Activated T-helper 17 cell treated with anti-CD3 and anti-CD28 coated beads, Interleukin-2, amount 50 U/mL, for 72 hours (primary cell): ENCODE results near the gene NDUFS7. TPM values are rescaled to one million over a fixed set of nuclear protein-coding genes. Genes with fewer than 3 reads are reported as not detected.

ENCODE experiments used
- ATAC-seq: fragments of 150-1000 bp; cut with Tn5 transposase; replicated peaks from 2 replicates; pipeline ENCODE4 v1.10.0; 2021; ENCODE audit warnings: mild to moderate bottlenecking, moderate library complexity
- H3K27ac Mint-ChIP-seq: one replicate; pipeline ENCODE4 v1.8.0; 2022; ENCODE audit warnings: mixed read lengths
- H3K27me3 Mint-ChIP-seq: one replicate; pipeline ENCODE4 v1.8.0; 2022; ENCODE audit warnings: mixed read lengths
- H3K36me3 Mint-ChIP-seq: one replicate; pipeline ENCODE4 v1.8.0; 2022; ENCODE audit warnings: low read depth, mild to moderate bottlenecking, mixed read lengths
- H3K4me1 Mint-ChIP-seq: one replicate; pipeline ENCODE4 v1.8.0; 2022; ENCODE audit warnings: mixed read lengths
- H3K4me3 Mint-ChIP-seq: one replicate; pipeline ENCODE4 v1.8.0; 2022; ENCODE audit warnings: mild to moderate bottlenecking, mixed read lengths
- H3K9me3 Mint-ChIP-seq: one replicate; pipeline ENCODE4 v1.8.0; 2022; ENCODE audit warnings: mixed read lengths
- total RNA-seq, 2 donors: library from RNA; stranded (reverse); gene quantifications; one replicate each; pipeline ENCODE4 v1.2.3, GENCODE V29; 2022

Gene NDUFS7
- total RNA-seq, 2 donors from 2014 or later = 51.5 to 87.9 TPM

DNA sequence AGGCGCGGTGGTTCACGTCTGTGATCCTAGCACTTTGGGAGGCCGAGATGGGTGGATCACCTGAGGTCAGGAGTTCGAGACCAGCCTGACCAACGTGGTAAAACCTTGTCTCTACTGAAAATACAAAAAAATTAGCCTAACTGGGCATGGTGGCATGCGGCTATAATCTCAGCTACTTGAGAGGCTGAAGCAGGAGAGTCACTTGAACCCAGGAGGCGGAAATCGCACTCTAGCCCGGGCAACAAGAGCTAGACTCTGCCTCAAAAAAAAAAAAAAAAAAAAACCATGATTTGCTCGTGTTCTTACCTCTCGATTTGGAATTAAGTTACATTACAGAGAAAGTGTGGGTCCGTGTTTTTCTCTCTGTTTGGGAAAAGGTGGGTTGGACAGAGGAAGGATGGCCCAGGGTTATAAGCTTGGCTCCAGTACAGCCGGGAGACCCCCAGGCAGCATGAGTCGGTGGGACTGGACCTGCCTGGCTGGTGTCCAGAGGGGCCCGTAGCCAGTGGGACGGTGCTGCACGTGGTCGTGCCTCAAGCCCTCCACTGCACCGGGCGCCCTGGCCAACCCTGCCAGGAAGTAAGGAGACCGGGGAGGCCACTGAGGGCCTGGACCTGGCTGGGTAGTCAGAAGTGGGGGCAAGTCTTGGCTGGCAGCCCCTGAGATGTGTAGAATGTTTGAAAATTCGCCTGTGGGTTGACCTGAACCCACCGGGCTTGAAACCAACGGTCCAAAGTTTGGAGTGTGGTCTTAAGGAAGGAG, 58.2 kb downstream of the NDUFS7 start:
- Mint-ChIP-seq H3K9me3 (no peaks in the 10 kb centered on the region), H3K4me1 (no peaks in the 10 kb centered on the region), H3K4me3 (peak overlapping the region; percentile 93)

More for the DNA sequence above, 58.2 kb downstream of the NDUFS7 start:
- Mint-ChIP-seq H3K27me3 (no peaks in the 10 kb centered on the region), H3K36me3 (peaks cover 52% of the 10 kb centered on the region), H3K27ac (peak overlapping the region; percentile 99)
- no peak for ATAC-seq

Other genes with a start within 250 kb of the NDUFS7 start
- gene SBNO2, start 209.6 kb upstream of the NDUFS7 start, total RNA-seq = 100 to 1,000 TPM; 119 to 139 TPM
- gene STK11, start 178.1 kb upstream of the NDUFS7 start, total RNA-seq = 10 to 100 TPM; 77.0 to 86.6 TPM
- gene CBARP, start 145.9 kb upstream of the NDUFS7 start, total RNA-seq = 1 to 10 TPM in 1 of 2 donors, under 1 TPM in 1; 0.77 to 1.4 TPM
- 100 to 1,000 TPM; 148 to 210 TPM for gene ATP5F1D, start 142.2 kb upstream of the NDUFS7 start, total RNA-seq
- gene MIDN, start 135.3 kb upstream of the NDUFS7 start, total RNA-seq = 10 to 100 TPM; 51.4 to 56.8 TPM
- 100 to 1,000 TPM; 150 to 172 TPM for gene CIRBP, start 114.6 kb upstream of the NDUFS7 start, total RNA-seq
- 10 to 100 TPM; 52.9 to 85.9 TPM for gene FAM174C, start 108.4 kb upstream of the NDUFS7 start, total RNA-seq
- not detected for gene EFNA2, start 98.0 kb upstream of the NDUFS7 start, total RNA-seq
- 10 to 100 TPM in 1 of 2 donors, 1 to 10 TPM in 1; 4.9 to 11.2 TPM for gene GAMT, start 17.6 kb downstream of the NDUFS7 start, total RNA-seq
- gene DAZAP1, start 23.7 kb downstream of the NDUFS7 start, total RNA-seq = 100 to 1,000 TPM; 161 to 271 TPM
- 1,000 to 10,000 TPM; 1,611 to 1,688 TPM for gene RPS15, start 54.5 kb downstream of the NDUFS7 start, total RNA-seq
- gene APC2, start 66.2 kb downstream of the NDUFS7 start, total RNA-seq = under 1 TPM; 0.04 to 0.21 TPM
- gene C19orf25, start 95.3 kb downstream of the NDUFS7 start, total RNA-seq = 10 to 100 TPM; 36.5 to 37.2 TPM
- 1 to 10 TPM; 2.4 to 7.8 TPM for gene PCSK4, start 106.4 kb downstream of the NDUFS7 start, total RNA-seq
- 1 to 10 TPM; 1.7 to 2.2 TPM for gene REEP6, start 107.3 kb downstream of the NDUFS7 start, total RNA-seq
- 1 to 10 TPM; 3.0 to 3.9 TPM for gene ADAMTSL5, start 129.1 kb downstream of the NDUFS7 start, total RNA-seq
- not detected for gene PLK5, start 140.2 kb downstream of the NDUFS7 start, total RNA-seq
- gene MEX3D, start 184.4 kb downstream of the NDUFS7 start, total RNA-seq = 1 to 10 TPM; 6.7 to 8.2 TPM
- 100 to 1,000 TPM in 1 of 2 donors, 10 to 100 TPM in 1; 71.5 to 128 TPM for gene MBD3, start 209.0 kb downstream of the NDUFS7 start, total RNA-seq
- gene UQCR11, start 221.6 kb downstream of the NDUFS7 start, total RNA-seq = 100 to 1,000 TPM; 120 to 209 TPM